ENCODE measurements around the gene FNDC7. TPM values are rescaled to one million over a fixed set of nuclear protein-coding genes. Genes with fewer than 3 reads are reported as not detected.

Gene FNDC7
- total and polyA plus RNA-seq, 9 of the 15 experiments (the other 6 are each of a cell fraction or from before 2014, with no cell fraction given) = not detected

DNA sequence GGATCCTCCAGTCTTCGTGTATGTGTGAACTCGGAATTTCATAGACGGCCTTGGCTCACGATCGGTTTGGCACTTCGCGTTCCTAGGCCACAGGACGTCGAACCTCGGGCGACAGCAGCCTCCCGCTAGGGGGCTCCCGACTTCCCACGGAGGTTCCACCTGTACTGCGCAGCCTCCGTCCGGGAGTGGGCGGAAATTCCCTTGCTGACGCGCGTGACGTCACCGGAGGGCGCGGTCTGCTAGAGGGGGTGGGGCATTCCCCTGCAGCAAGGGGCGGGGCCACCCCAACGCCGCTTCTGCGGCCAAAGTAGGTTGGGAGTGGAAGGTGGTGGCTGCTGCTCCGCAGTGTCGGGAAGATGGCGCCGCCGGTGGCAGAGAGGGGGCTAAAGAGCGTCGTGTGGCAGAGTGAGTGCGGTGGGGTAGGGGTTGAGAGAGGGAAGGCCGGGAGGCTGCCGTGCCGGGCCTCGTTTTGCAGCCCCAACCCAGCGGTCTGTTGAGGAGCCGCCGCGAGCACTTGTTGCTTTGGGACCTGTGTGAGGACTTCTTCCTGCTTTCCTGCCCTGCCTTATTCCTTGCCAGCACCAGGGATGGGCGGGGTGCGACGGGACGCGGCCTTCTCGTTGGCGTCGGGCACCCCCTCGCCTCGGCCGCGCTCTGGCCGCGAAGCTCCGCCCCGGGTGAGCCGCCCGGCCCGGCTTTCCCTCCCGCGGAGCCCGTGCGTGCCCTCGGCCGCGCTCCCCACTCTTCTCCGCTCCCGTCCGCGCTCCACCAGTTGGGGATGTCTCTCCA, 33.9 kb downstream of the FNDC7 start, which contains the start of gene STXBP3:
Gene STXBP3 (plus strand): TSS at position 293 of the 789 bp plus-strand sequence. CDS start 64 bp downstream, at position 357.
- H3K4me2 ChIP-seq (ENCODE audit: insufficient read depth, low read length) = peak within 1 kb of the TSS; percentile 94
- in situ Hi-C loops (cut with MboI) (no loop called here), intact Hi-C loops (cut with micrococcal nuclease) (loop anchor here (2.0 to 10.0 kb wide), 6 partner anchors 44 to 358 kb away; partner anchors contain the start of genes GPSM2 and PRPF38B)
- peaks cover 6% of the 10 kb centered on the region; the same call in 1 of the 3 replicates for H3K36me3 ChIP-seq (ENCODE audit: control insufficient read depth, insufficient read depth, low read length)
- no peaks in the 10 kb centered on the region for H3K9me3 ChIP-seq (replicated peaks; ENCODE audit: control insufficient read depth, insufficient read depth, low read depth, low read length)
- no peaks in the 10 kb centered on the region for H4K20me1 ChIP-seq (replicated peaks; ENCODE audit: control insufficient read depth, insufficient read depth, low read length)
- H3K27me3 ChIP-seq (ENCODE audit: control insufficient read depth in 2 of 2, insufficient read depth in 2 of 2, low read length in 2 of 2) = no peaks in the 10 kb centered on the region
- peak; percentile 99 for FAIRE-seq
- peak within 1 kb of the TSS; percentile 90 for H3K27ac ChIP-seq (ENCODE audit: extremely low read depth, low read depth, low read length)
- CTCF ChIA-PET (ENCODE audit: low intra/inter-chr PET ratio) = no interaction called here
- peak; percentile 94 for ATAC-seq
- H3K9me1 ChIP-seq (ENCODE audit: control insufficient read depth, insufficient read depth, low read length) = no peaks in the 10 kb centered on the region
- H3K9ac ChIP-seq (ENCODE audit: insufficient read depth in 1 of 2, low read depth in 2 of 2, low read length in 2 of 2) = peak within 1 kb of the TSS; percentile 92 to 96
- peak within 1 kb of the TSS; percentile 81 for H3K4me3 ChIP-seq
- BruUV-seq (replicated peaks) = TSS peak; percentile 90
- peaks cover 26% of the 10 kb centered on the region for H3K79me2 ChIP-seq (ENCODE audit: control insufficient read depth, insufficient read depth, low read length)
- peak; percentile 99 for DNase-seq (ENCODE audit: extremely low read depth in 1 of 4, low spot score in 3 of 4)
- peak within 1 kb of the TSS; percentile 97 for H2AFZ ChIP-seq (ENCODE audit: low read depth, low read length)
- H3K4me1 ChIP-seq (replicated peaks in 1 of 2; ENCODE audit: control insufficient read depth in 2 of 2, insufficient read depth in 2 of 2, low read length in 2 of 2) = peaks cover 4 to 9% of the 10 kb centered on the region in 2 experiments; a peak in 4 of 5 replicates
- 1% methylated on average over 69 of the region's 75 CpGs for WGBS (ENCODE audit: insufficient coverage, low coverage, missing lambda C conversion rate)
- POLR2A ChIA-PET = interaction anchor here (0.6 to 0.7 kb wide), 2 partner anchors 9 to 140 kb away, joined by 3 read pairs; no protein-coding TSS in a partner anchor
- TF ChIP-seq KDM5B (IDR thresholded peaks at IDR 0.05; ENCODE audit: insufficient replicate concordance, low read depth, low read length) (peak; percentile 90), MTA3 (IDR thresholded peaks at IDR 0.05; ENCODE audit: borderline replicate concordance) (peak; percentile 86), CREBBP (IDR thresholded peaks at IDR 0.05; ENCODE audit: low read depth, low read length) (no peak), RFX7 (CRISPR knock-in tag; IDR thresholded peaks at IDR 0.05) (no peak), PML (IDR thresholded peaks at IDR 0.05; ENCODE audit: low read length) (peak; percentile 81), TAF15 (IDR thresholded peaks at IDR 0.05; ENCODE audit: low read depth, low read length) (no peak), TBL1XR1 (IDR thresholded peaks at IDR 0.05; ENCODE audit: low read length in 2 of 2) (peak in 1 of 2 experiments; percentile 73), CBFA2T3 (IDR thresholded peaks at IDR 0.05) (no peak), NCOA2 (IDR thresholded peaks at IDR 0.05; ENCODE audit: partially characterized antibody in 2 of 2) (no peak), MAFK (IDR thresholded peaks at IDR 0.05; ENCODE audit: low read length) (peak; percentile 6; the same call in 1 of the 2 replicates), ZBTB7A (IDR thresholded peaks at IDR 0.05; ENCODE audit: borderline replicate concordance, control insufficient read depth, low read depth, low read length) (no peak), ZNF354B (CRISPR knock-in tag; IDR thresholded peaks at IDR 0.05) (no peak)
- TF ChIP-seq, protein P1, sequence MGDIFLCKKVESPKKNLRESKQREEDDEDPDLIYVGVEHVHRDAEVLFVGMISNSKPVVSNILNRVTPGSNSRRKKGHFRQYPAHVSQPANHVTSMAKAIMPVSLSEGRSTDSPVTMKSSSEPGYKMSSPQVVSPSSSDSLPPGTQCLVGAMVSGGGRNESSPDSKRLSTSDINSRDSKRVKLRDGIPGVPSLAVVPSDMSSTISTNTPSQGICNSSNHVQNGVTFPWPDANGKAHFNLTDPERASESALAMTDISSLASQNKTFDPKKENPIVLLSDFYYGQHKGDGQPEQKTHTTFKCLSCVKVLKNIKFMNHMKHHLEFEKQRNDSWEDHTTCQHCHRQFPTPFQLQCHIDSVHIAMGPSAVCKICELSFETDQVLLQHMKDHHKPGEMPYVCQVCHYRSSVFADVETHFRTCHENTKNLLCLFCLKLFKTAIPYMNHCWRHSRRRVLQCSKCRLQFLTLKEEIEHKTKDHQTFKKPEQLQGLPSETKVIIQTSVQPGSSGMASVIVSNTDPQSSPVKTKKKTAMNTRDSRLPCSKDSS (IDR thresholded peaks at IDR 0.05; ENCODE audit: low read depth, partially characterized antibody) = no peak
- TF ChIP-seq, protein P2, sequence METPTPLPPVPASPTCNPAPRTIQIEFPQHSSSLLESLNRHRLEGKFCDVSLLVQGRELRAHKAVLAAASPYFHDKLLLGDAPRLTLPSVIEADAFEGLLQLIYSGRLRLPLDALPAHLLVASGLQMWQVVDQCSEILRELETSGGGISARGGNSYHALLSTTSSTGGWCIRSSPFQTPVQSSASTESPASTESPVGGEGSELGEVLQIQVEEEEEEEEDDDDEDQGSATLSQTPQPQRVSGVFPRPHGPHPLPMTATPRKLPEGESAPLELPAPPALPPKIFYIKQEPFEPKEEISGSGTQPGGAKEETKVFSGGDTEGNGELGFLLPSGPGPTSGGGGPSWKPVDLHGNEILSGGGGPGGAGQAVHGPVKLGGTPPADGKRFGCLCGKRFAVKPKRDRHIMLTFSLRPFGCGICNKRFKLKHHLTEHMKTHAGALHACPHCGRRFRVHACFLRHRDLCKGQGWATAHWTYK (CRISPR knock-in tag; IDR thresholded peaks at IDR 0.05) = peak; percentile 82
- TF ChIP-seq, protein P3, sequence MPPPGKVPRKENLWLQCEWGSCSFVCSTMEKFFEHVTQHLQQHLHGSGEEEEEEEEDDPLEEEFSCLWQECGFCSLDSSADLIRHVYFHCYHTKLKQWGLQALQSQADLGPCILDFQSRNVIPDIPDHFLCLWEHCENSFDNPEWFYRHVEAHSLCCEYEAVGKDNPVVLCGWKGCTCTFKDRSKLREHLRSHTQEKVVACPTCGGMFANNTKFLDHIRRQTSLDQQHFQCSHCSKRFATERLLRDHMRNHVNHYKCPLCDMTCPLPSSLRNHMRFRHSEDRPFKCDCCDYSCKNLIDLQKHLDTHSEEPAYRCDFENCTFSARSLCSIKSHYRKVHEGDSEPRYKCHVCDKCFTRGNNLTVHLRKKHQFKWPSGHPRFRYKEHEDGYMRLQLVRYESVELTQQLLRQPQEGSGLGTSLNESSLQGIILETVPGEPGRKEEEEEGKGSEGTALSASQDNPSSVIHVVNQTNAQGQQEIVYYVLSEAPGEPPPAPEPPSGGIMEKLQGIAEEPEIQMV (tag; conservative IDR thresholded peaks at IDR 0.05; ENCODE audit: low read depth) = no peak
- TF ChIP-seq, protein P4, sequence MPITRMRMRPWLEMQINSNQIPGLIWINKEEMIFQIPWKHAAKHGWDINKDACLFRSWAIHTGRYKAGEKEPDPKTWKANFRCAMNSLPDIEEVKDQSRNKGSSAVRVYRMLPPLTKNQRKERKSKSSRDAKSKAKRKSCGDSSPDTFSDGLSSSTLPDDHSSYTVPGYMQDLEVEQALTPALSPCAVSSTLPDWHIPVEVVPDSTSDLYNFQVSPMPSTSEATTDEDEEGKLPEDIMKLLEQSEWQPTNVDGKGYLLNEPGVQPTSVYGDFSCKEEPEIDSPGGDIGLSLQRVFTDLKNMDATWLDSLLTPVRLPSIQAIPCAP (CRISPR knock-in tag; IDR thresholded peaks at IDR 0.05; ENCODE audit: borderline replicate concordance) = no peak
